GM06990 (cell line): ENCODE results near the gene ZNF467.

ENCODE experiments used
- DNase-seq: peaks from one replicate; pipeline ENCODE4 v3.0.0-alpha.2; 2011; ENCODE audit not compliant: insufficient read length; ENCODE audit errors: extremely low read depth
- H3K27me3 ChIP-seq: replicated peaks from 2 replicates; pipeline ENCODE4 v1.6.0; 2011; ENCODE audit warnings: low read length; ENCODE audit not compliant: control insufficient read depth, insufficient read depth
- H3K36me3 ChIP-seq: 2 replicates; pipeline ENCODE4 v1.5.1; 2011; ENCODE audit warnings: low read length; ENCODE audit not compliant: control insufficient read depth, insufficient read depth
- H3K4me3 ChIP-seq: replicated peaks from 2 replicates; pipeline ENCODE4 v1.5.1; 2011; ENCODE audit warnings: low read depth, mild to moderate bottlenecking, control low read depth, low read length
- CTCF ChIP-seq: IDR thresholded peaks from 2 replicates; pipeline ENCODE4 v1.5.1; 2011; ENCODE audit warnings: low read length, control low read depth, mild to moderate bottlenecking, inconsistent platforms; ENCODE audit not compliant: insufficient read depth, poor library complexity, severe bottlenecking

Gene ZNF467

GRCh38 chr7:149723795-149724495 is 49.4 kb downstream of the ZNF467 start:
- peaks cover 20% of the 10 kb centered on the region for H3K36me3 ChIP-seq
- TF ChIP-seq CTCF = no peak

DNA sequence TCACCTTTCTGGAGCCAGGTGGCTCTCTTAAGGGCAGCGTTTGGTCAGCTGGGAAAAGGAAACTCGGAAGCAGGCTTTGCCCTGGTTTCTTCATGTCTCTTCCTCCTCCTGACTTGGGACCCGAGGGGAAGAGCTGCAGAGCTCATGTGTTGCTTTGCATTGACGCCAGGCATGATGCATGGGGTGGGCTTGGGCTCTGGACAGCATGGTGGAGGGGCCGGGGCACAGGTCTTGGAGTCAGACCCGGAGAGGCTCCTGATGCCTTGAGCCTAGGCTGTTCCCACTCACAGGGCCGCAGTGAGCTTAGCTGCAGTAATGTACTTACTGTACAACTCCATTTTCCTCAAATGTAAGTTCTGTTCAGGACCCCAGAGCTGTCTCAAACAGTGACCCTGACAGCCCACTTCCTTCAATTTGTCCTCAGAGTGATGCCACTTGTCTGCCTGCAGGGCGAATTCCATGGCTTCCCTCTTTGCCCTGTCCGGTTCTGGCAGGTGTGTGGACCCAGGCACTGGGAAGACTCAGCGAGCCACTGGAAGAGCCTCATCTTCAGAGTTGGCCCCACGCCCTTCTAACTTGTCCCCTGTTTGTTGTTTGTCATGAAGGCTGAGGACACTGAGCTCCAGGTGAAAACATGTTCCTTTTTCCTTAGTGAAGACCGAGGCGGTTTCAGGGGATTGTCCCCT is 50.2 kb downstream of the ZNF467 start:
- no peak for TF ChIP-seq CTCF
- H3K36me3 ChIP-seq = peaks cover 20% of the 10 kb centered on the region

More at GRCh38 chr7:149723795-149724495, 49.4 kb downstream of the ZNF467 start:
- no peaks in the 10 kb centered on the region for H3K27me3 ChIP-seq
- no peak for DNase-seq
- H3K4me3 ChIP-seq = no peak overlapping the region

DNA sequence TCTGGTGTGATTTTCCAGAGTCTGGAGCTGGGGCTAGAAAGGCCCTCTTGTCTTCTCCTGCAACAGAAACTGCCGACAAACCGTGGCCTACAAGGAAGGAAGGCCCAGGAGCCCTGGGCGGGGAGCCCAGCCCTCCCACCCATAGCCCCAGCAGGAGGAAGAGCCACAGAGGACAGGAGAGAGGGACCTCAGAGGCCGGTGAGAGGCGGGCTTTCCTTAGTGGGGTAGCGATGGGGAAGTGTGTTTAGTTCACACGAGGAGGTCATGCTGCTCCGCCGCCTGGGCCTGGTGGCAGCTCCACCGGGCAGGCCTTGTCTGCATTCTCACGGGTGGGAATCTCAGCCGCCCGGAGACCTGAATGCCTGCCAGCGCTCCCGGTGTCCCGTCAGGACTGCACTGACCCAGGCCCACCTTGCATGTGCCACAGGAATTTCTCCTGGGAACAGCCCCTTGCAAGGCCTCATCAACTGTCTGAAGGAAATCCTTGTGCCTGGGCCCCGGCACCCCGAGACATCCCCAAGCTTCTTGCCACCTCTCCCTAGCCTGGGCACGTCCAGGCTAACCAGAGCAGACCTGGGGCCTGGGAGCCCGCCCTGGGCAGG is 50.9 kb downstream of the ZNF467 start:
- DNase-seq = no peak
- H3K27me3 ChIP-seq = no peaks in the 10 kb centered on the region
- H3K4me3 ChIP-seq = no peak overlapping the region
- H3K36me3 ChIP-seq = peaks cover 20% of the 10 kb centered on the region
- no peak for TF ChIP-seq CTCF

More for the DNA sequence above, 50.2 kb downstream of the ZNF467 start:
- Histone ChIP-seq H3K4me3 (no peak overlapping the region), H3K27me3 (no peaks in the 10 kb centered on the region)
- DNase-seq = no peak

GRCh38 chr7:149721084-149721601 is 52.2 kb downstream of the ZNF467 start:
- no peak overlapping the region for H3K4me3 ChIP-seq
- no peaks in the 10 kb centered on the region for H3K27me3 ChIP-seq
- DNase-seq = no peak
- H3K36me3 ChIP-seq = peaks cover 18% of the 10 kb centered on the region
- no peak for TF ChIP-seq CTCF

GRCh38 chr7:149720372-149721083 is 52.9 kb downstream of the ZNF467 start:
- Histone ChIP-seq H3K27me3 (no peaks in the 10 kb centered on the region), H3K36me3 (peaks cover 18% of the 10 kb centered on the region), H3K4me3 (no peak overlapping the region)
- DNase-seq = no peak
- TF ChIP-seq CTCF = no peak
